OCI-LY3 (cell line): Measurements from ENCODE around the gene AP3S2.

Experiments used
- H2AFZ ChIP-seq: fragments of 200-600, 300-600 bp; shearing (Covaris generic); 2 replicates; pipeline ENCODE4 v1.6.0; 2014; ENCODE audit warnings: antibody characterized with exemption, low read depth, low read length
- H3K27ac ChIP-seq: fragments of 200-600, 300-600 bp; sonication (generic); 2 replicates; pipeline ENCODE4 v1.5.1; 2014; ENCODE audit warnings: mild to moderate bottlenecking, low read length, moderate library complexity, mixed read lengths
- H3K27me3 ChIP-seq: fragments of 200-600, 300-600 bp; sonication (generic); 2 replicates; pipeline ENCODE4 v1.6.1; 2014; ENCODE audit warnings: low read depth, low read length, mixed read lengths
- H3K36me3 ChIP-seq: fragments of 200-600, 300-600 bp; sonication (generic); replicated peaks from 2 replicates; pipeline ENCODE3; 2014; ENCODE audit warnings: low read depth, low read length, mixed read lengths
- H3K4me1 ChIP-seq: fragments of 300-600, 200-600 bp; sonication (generic); 2 replicates; pipeline ENCODE4 v1.6.1; 2014; ENCODE audit warnings: low read length, mixed read lengths
- H3K4me2 ChIP-seq: fragments of 200-600, 300-600 bp; sonication (generic); 2 replicates; pipeline ENCODE4 v1.6.1; 2014; ENCODE audit warnings: low read length, mixed read lengths
- H3K4me3 ChIP-seq: fragments of 300-600, 200-600 bp; sonication (generic); 2 replicates; pipeline ENCODE4 v1.5.1; 2014; ENCODE audit warnings: antibody characterized with exemption, mild to moderate bottlenecking, low read length, moderate library complexity
- H3K79me2 ChIP-seq: fragments of 300-600, 200-600 bp; shearing (Covaris generic); 2 replicates; pipeline ENCODE4 v1.6.1; 2014; ENCODE audit warnings: mild to moderate bottlenecking, low read length, mixed read lengths
- H3K9ac ChIP-seq: fragments of 300-600, 200-600 bp; shearing (Covaris generic); 2 replicates; pipeline ENCODE4 v1.6.0; 2014; ENCODE audit warnings: mild to moderate bottlenecking, low read length, moderate library complexity
- H3K9me3 ChIP-seq: fragments of 200-600, 300-600 bp; shearing (Covaris generic); 2 replicates; pipeline ENCODE4 v1.6.1; 2014; ENCODE audit warnings: low read length, mixed read lengths; ENCODE audit not compliant: insufficient read depth
- H4K20me1 ChIP-seq: fragments of 200-600, 300-600 bp; sonication (generic); 2 replicates; pipeline ENCODE4 v1.6.1; 2016; ENCODE audit warnings: low read length, mixed read lengths; ENCODE audit not compliant: insufficient read depth
- EZH2phosphoT487 ChIP-seq: fragments of 200-600 bp; shearing (Covaris generic); IDR thresholded peaks from 2 replicates; pipeline ENCODE4 v1.6.1; 2018; ENCODE audit warnings: antibody characterized with exemption, mixed run types, low read depth
- TF ChIP-seq, protein P1 (sequence below): fragments of 200-600, 300-600 bp; sonication (generic); IDR thresholded peaks from 2 replicates; pipeline ENCODE4 v1.5.1; 2014; ENCODE audit warnings: antibody characterized with exemption, low read length, low read depth

The AP3S2 gene

DNA sequence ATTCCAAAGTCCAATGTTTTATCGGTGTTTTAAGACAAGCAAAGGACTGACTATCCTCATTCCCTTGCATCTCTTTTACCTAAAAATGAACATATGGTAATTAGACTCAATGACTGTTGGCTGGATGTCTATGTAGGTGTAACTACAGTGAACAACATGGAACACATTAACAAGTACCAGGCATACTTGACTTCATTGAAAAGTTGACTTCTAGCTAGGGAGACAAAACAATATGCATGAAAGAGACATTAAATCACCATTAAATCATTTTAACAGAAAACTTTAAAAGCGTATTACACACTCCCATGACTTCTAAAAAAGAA lies 44.9 kb downstream of the AP3S2 start:
- H3K36me3 ChIP-seq, result peaks cover 15% of the 10 kb centered on the region
- no peaks in the 10 kb centered on the region for H4K20me1 ChIP-seq
- H2AFZ ChIP-seq, result no peak overlapping the region
- H3K9ac ChIP-seq, result peak overlapping the region; percentile 84
- peak overlapping the region; percentile 58 for H3K4me3 ChIP-seq
- H3K79me2 ChIP-seq, result peaks cover 3% of the 10 kb centered on the region; the same call in 1 of the 2 replicates
- TF ChIP-seq EZH2phosphoT487, result no peak
- TF ChIP-seq, protein P1, sequence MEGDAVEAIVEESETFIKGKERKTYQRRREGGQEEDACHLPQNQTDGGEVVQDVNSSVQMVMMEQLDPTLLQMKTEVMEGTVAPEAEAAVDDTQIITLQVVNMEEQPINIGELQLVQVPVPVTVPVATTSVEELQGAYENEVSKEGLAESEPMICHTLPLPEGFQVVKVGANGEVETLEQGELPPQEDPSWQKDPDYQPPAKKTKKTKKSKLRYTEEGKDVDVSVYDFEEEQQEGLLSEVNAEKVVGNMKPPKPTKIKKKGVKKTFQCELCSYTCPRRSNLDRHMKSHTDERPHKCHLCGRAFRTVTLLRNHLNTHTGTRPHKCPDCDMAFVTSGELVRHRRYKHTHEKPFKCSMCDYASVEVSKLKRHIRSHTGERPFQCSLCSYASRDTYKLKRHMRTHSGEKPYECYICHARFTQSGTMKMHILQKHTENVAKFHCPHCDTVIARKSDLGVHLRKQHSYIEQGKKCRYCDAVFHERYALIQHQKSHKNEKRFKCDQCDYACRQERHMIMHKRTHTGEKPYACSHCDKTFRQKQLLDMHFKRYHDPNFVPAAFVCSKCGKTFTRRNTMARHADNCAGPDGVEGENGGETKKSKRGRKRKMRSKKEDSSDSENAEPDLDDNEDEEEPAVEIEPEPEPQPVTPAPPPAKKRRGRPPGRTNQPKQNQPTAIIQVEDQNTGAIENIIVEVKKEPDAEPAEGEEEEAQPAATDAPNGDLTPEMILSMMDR, result no peak
- peak overlapping the region; percentile 99 for H3K27ac ChIP-seq
- H3K4me1 ChIP-seq, result peaks cover 79% of the 10 kb centered on the region
- H3K9me3 ChIP-seq, result no peaks in the 10 kb centered on the region
- H3K27me3 ChIP-seq, result no peaks in the 10 kb centered on the region
- H3K4me2 ChIP-seq, result peak overlapping the region; percentile 86

GRCh38 chr15:89847101-89847500 lies 46.7 kb downstream of the AP3S2 start:
- peaks cover 3% of the 10 kb centered on the region; the same call in 1 of the 2 replicates for H3K79me2 ChIP-seq
- peak overlapping the region; percentile 86; the same call in 1 of the 2 replicates for H3K4me2 ChIP-seq
- no peak for TF ChIP-seq EZH2phosphoT487
- TF ChIP-seq, protein P1, result no peak
- H3K36me3 ChIP-seq, result peaks cover 8% of the 10 kb centered on the region
- no peaks in the 10 kb centered on the region for H4K20me1 ChIP-seq
- H2AFZ ChIP-seq, result no peak overlapping the region
- no peaks in the 10 kb centered on the region for H3K9me3 ChIP-seq
- no peaks in the 10 kb centered on the region for H3K27me3 ChIP-seq
- no peak overlapping the region for H3K4me3 ChIP-seq
- peak overlapping the region; percentile 81 for H3K9ac ChIP-seq
- peak overlapping the region; percentile 99 for H3K27ac ChIP-seq
- peaks cover 70% of the 10 kb centered on the region for H3K4me1 ChIP-seq

- peaks cover 8% of the 10 kb centered on the region for H3K36me3 ChIP-seq
- no peaks in the 10 kb centered on the region for H3K9me3 ChIP-seq
- H3K4me2 ChIP-seq, result peak overlapping the region; percentile 42
- H4K20me1 ChIP-seq, result no peaks in the 10 kb centered on the region
- peaks cover 3% of the 10 kb centered on the region; the same call in 1 of the 2 replicates for H3K79me2 ChIP-seq
- H3K9ac ChIP-seq, result peak overlapping the region; percentile 38
- H3K4me3 ChIP-seq, result no peak overlapping the region
- H3K27me3 ChIP-seq, result no peaks in the 10 kb centered on the region
- TF ChIP-seq, protein P1, result no peak
- no peak for TF ChIP-seq EZH2phosphoT487
- H3K27ac ChIP-seq, result peak overlapping the region; percentile 64
- H2AFZ ChIP-seq, result no peak overlapping the region
- peaks cover 68% of the 10 kb centered on the region for H3K4me1 ChIP-seq
Observed at GRCh38 chr15:89845305-89845893, 48.4 kb downstream of the AP3S2 start.

DNA sequence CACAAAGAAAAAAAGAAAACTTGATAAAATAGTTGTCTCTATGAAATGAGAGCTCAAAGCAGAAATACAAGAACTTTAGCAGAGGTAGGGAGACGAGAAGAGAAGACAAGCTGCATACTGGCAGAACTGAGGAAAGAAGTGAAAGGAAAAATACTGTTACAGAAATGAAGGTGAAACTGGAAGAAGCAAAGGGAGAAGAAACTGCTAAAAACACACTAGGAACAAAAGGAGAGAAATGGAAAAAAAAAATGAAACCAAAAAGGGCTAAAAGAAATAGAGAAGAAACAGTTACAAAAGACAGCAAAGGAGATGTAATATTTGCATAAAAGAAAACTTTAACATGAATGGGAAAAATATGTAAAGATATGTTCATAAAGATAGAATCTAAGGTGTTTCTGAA lies 51.8 kb downstream of the AP3S2 start:
- Histone ChIP-seq H3K27me3 (no peaks in the 10 kb centered on the region), H3K79me2 (peaks cover 2% of the 10 kb centered on the region; the same call in 1 of the 2 replicates), H3K27ac (peak overlapping the region; percentile 8), H3K4me3 (no peak overlapping the region), H3K9ac (peak overlapping the region; percentile 10; the same call in 1 of the 2 replicates), H2AFZ (no peak overlapping the region), H3K4me2 (peak overlapping the region; percentile 23; the same call in 1 of the 2 replicates), H4K20me1 (no peaks in the 10 kb centered on the region), H3K9me3 (no peaks in the 10 kb centered on the region), H3K4me1 (peaks cover 67% of the 10 kb centered on the region), H3K36me3 (peaks cover 13% of the 10 kb centered on the region)
- no peak for TF ChIP-seq EZH2phosphoT487
